Measurements from ENCODE around the gene SPECC1. TPM values are rescaled to one million over a fixed set of nuclear protein-coding genes. Genes with fewer than 3 reads are reported as not detected.
A peak's percentile ranks its signal among the peaks of the same experiment; 100 is the strongest.
"Not testable (repeated sequence)": the region's sequence is repeated elsewhere in the genome, so short reads cannot be mapped to it uniquely, and the experiment has no call there.

SPECC1 gene
- total RNA-seq, 1 donor from 2014 or later, result 91.9 TPM

- Mint-ChIP-seq H3K27ac (ENCODE audit: unreplicated experiment) (no peak overlapping the region), H3K36me3 (ENCODE audit: low read depth) (peaks cover 12% of the 10 kb centered on the region), H3K27me3 (ENCODE audit: low read depth) (no peaks in the 10 kb centered on the region), H3K9me3 (ENCODE audit: low read depth) (no peaks in the 10 kb centered on the region), H3K4me1 (ENCODE audit: low read depth) (peaks cover 10% of the 10 kb centered on the region), H3K4me3 (ENCODE audit: unreplicated experiment) (no peak overlapping the region)
- TF ChIP-seq CTCF (IDR thresholded peaks at IDR 0.05), result no peak
- DNase-seq (ENCODE audit: low spot score), result no peak
Observed at GRCh38 chr17:20315821-20316220, 306.7 kb downstream of the SPECC1 start.

- H3K27me3 Mint-ChIP-seq (ENCODE audit: low read depth); H3K36me3 Mint-ChIP-seq (ENCODE audit: low read depth); H3K9me3 Mint-ChIP-seq (ENCODE audit: low read depth); DNase-seq (ENCODE audit: low spot score); H3K4me1 Mint-ChIP-seq (ENCODE audit: low read depth): not testable (repeated sequence)
- H3K4me3 Mint-ChIP-seq (ENCODE audit: unreplicated experiment), result peak overlapping the region; percentile 62
- TF ChIP-seq CTCF (IDR thresholded peaks at IDR 0.05), result peak; percentile 100
- H3K27ac Mint-ChIP-seq (ENCODE audit: unreplicated experiment), result peak overlapping the region; percentile 49
Observed at GRCh38 chr17:20320535-20321229, 311.5 kb downstream of the SPECC1 start.

- H3K36me3 Mint-ChIP-seq (ENCODE audit: low read depth); DNase-seq (ENCODE audit: low spot score); H3K27me3 Mint-ChIP-seq (ENCODE audit: low read depth); H3K4me3 Mint-ChIP-seq (ENCODE audit: unreplicated experiment); H3K9me3 Mint-ChIP-seq (ENCODE audit: low read depth); H3K4me1 Mint-ChIP-seq (ENCODE audit: low read depth): not testable (repeated sequence)
- peak overlapping the region; percentile 49 for H3K27ac Mint-ChIP-seq (ENCODE audit: unreplicated experiment)
Observed at GRCh38 chr17:20321357-20321756, 312.2 kb downstream of the SPECC1 start.

GRCh38 chr17:20327739-20328138 is 318.6 kb downstream of the SPECC1 start:
- H3K36me3 Mint-ChIP-seq (ENCODE audit: low read depth); H3K9me3 Mint-ChIP-seq (ENCODE audit: low read depth); H3K4me1 Mint-ChIP-seq (ENCODE audit: low read depth); H3K27me3 Mint-ChIP-seq (ENCODE audit: low read depth); H3K4me3 Mint-ChIP-seq (ENCODE audit: unreplicated experiment); DNase-seq (ENCODE audit: low spot score); H3K27ac Mint-ChIP-seq (ENCODE audit: unreplicated experiment): not testable (repeated sequence)

- not testable (repeated sequence) for H3K9me3 Mint-ChIP-seq (ENCODE audit: low read depth); H3K27ac Mint-ChIP-seq (ENCODE audit: unreplicated experiment); H3K4me3 Mint-ChIP-seq (ENCODE audit: unreplicated experiment); H3K36me3 Mint-ChIP-seq (ENCODE audit: low read depth); DNase-seq (ENCODE audit: low spot score); H3K27me3 Mint-ChIP-seq (ENCODE audit: low read depth); H3K4me1 Mint-ChIP-seq (ENCODE audit: low read depth)
Observed at GRCh38 chr17:20351405-20351804, 342.2 kb downstream of the SPECC1 start.

GRCh38 chr17:20352567-20352966 is 343.4 kb downstream of the SPECC1 start:
- not testable (repeated sequence) for H3K4me1 Mint-ChIP-seq (ENCODE audit: low read depth); H3K27ac Mint-ChIP-seq (ENCODE audit: unreplicated experiment); H3K4me3 Mint-ChIP-seq (ENCODE audit: unreplicated experiment); H3K9me3 Mint-ChIP-seq (ENCODE audit: low read depth); H3K36me3 Mint-ChIP-seq (ENCODE audit: low read depth); H3K27me3 Mint-ChIP-seq (ENCODE audit: low read depth); DNase-seq (ENCODE audit: low spot score)

GRCh38 chr17:20363846-20364245 is 354.7 kb downstream of the SPECC1 start:
- H3K36me3 Mint-ChIP-seq (ENCODE audit: low read depth); H3K4me1 Mint-ChIP-seq (ENCODE audit: low read depth); H3K9me3 Mint-ChIP-seq (ENCODE audit: low read depth); H3K27ac Mint-ChIP-seq (ENCODE audit: unreplicated experiment); DNase-seq (ENCODE audit: low spot score); H3K27me3 Mint-ChIP-seq (ENCODE audit: low read depth); H3K4me3 Mint-ChIP-seq (ENCODE audit: unreplicated experiment): not testable (repeated sequence)

Other genes with a start within 250 kb of the SPECC1 start
- gene ULK2, start 141.4 kb upstream of the SPECC1 start, total RNA-seq, result 29.8 to 33.5 TPM (median 29.8 TPM) in 3 replicates
- 25.7 to 30.5 TPM (median 26.0 TPM) in 3 replicates for gene AKAP10, start 31.5 kb upstream of the SPECC1 start, total RNA-seq